GM23338 (cell line): Measurements from ENCODE around the gene ELF5.

Experiments used
- CREB1 ChIP-seq: fragments of 250-450 bp; sonication (Bioruptor Pico); IDR thresholded peaks from 2 replicates; pipeline ENCODE4 v1.5.0; 2020; ENCODE audit warnings: low read depth, mild to moderate bottlenecking, moderate library complexity
- ETS1 ChIP-seq: IDR thresholded peaks from 2 replicates; pipeline ENCODE4 v1.6.1; 2016; ENCODE audit warnings: antibody characterized with exemption
- EZH2 ChIP-seq: fragments of 200-600 bp; sonication (generic); IDR thresholded peaks from one replicate; pipeline ENCODE4 v1.8.0; 2017; ENCODE audit warnings: antibody characterized with exemption, mild to moderate bottlenecking, low read depth; ENCODE audit not compliant: unreplicated experiment
- EZH2phosphoT487 ChIP-seq: fragments of 200-600 bp; sonication (generic); IDR thresholded peaks from one replicate; pipeline ENCODE4 v1.8.1; 2018; ENCODE audit warnings: antibody characterized with exemption; ENCODE audit not compliant: unreplicated experiment
- JUNB ChIP-seq: IDR thresholded peaks from one replicate; pipeline ENCODE4 v1.6.1; 2016; ENCODE audit warnings: antibody characterized with exemption; ENCODE audit not compliant: unreplicated experiment
- POLR2AphosphoS5 ChIP-seq: IDR thresholded peaks from 2 replicates; pipeline ENCODE4 v1.6.1; 2016; ENCODE audit warnings: antibody characterized with exemption, low read depth
- STAT1 ChIP-seq: IDR thresholded peaks from one replicate; pipeline ENCODE4 v1.6.1; 2016; ENCODE audit warnings: antibody characterized with exemption; ENCODE audit not compliant: unreplicated experiment
- ZNF114 ChIP-seq: fragments of 250-450 bp; sonication (Bioruptor Pico); IDR thresholded peaks from 2 replicates; pipeline ENCODE4 v1.5.0; 2020; ENCODE audit warnings: mild to moderate bottlenecking, moderate library complexity
- ZNF331 ChIP-seq: fragments of 250-450 bp; sonication (Bioruptor Pico); IDR thresholded peaks from 2 replicates; pipeline ENCODE4 v1.5.0; 2020; ENCODE audit warnings: low read depth, mild to moderate bottlenecking, moderate library complexity
- TF ChIP-seq, protein P1 (sequence below), 2 experiments: fragments of 200-600 bp in 1 of 2; sonication (generic) in 1 of 2; conservative IDR thresholded peaks; 2 replicates each; pipeline versions ENCODE4 v1.5.1 to v1.6.1; 2016 to 2017; ENCODE audit warnings: antibody characterized with exemption in 2 of 2, low read depth in 2 of 2, mild to moderate bottlenecking in 2 of 2, moderate library complexity in 1 of 2
- TF ChIP-seq, protein P2 (sequence below): IDR thresholded peaks from one replicate; pipeline ENCODE4 v1.6.1; 2018; ENCODE audit warnings: antibody characterized with exemption; ENCODE audit not compliant: unreplicated experiment

GRCh38 chr11:34562976-34563375, 49.4 kb upstream of the ELF5 start:
- TF ChIP-seq, protein P1, sequence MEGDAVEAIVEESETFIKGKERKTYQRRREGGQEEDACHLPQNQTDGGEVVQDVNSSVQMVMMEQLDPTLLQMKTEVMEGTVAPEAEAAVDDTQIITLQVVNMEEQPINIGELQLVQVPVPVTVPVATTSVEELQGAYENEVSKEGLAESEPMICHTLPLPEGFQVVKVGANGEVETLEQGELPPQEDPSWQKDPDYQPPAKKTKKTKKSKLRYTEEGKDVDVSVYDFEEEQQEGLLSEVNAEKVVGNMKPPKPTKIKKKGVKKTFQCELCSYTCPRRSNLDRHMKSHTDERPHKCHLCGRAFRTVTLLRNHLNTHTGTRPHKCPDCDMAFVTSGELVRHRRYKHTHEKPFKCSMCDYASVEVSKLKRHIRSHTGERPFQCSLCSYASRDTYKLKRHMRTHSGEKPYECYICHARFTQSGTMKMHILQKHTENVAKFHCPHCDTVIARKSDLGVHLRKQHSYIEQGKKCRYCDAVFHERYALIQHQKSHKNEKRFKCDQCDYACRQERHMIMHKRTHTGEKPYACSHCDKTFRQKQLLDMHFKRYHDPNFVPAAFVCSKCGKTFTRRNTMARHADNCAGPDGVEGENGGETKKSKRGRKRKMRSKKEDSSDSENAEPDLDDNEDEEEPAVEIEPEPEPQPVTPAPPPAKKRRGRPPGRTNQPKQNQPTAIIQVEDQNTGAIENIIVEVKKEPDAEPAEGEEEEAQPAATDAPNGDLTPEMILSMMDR (conservative IDR thresholded peaks at IDR 0.05; ENCODE audit: low read depth in 2 of 2) = no peak
- no peak for TF ChIP-seq CREB1
- no peak for TF ChIP-seq POLR2AphosphoS5
- no peak for TF ChIP-seq EZH2
- no peak for TF ChIP-seq ZNF331 (CRISPR knock-in tag)
- no peak for TF ChIP-seq EZH2phosphoT487
- TF ChIP-seq, protein P2, sequence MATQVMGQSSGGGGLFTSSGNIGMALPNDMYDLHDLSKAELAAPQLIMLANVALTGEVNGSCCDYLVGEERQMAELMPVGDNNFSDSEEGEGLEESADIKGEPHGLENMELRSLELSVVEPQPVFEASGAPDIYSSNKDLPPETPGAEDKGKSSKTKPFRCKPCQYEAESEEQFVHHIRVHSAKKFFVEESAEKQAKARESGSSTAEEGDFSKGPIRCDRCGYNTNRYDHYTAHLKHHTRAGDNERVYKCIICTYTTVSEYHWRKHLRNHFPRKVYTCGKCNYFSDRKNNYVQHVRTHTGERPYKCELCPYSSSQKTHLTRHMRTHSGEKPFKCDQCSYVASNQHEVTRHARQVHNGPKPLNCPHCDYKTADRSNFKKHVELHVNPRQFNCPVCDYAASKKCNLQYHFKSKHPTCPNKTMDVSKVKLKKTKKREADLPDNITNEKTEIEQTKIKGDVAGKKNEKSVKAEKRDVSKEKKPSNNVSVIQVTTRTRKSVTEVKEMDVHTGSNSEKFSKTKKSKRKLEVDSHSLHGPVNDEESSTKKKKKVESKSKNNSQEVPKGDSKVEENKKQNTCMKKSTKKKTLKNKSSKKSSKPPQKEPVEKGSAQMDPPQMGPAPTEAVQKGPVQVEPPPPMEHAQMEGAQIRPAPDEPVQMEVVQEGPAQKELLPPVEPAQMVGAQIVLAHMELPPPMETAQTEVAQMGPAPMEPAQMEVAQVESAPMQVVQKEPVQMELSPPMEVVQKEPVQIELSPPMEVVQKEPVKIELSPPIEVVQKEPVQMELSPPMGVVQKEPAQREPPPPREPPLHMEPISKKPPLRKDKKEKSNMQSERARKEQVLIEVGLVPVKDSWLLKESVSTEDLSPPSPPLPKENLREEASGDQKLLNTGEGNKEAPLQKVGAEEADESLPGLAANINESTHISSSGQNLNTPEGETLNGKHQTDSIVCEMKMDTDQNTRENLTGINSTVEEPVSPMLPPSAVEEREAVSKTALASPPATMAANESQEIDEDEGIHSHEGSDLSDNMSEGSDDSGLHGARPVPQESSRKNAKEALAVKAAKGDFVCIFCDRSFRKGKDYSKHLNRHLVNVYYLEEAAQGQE = no peak
- no peak for TF ChIP-seq JUNB
- no peak for TF ChIP-seq ETS1
- TF ChIP-seq ZNF114 (CRISPR knock-in tag) = no peak
- no peak for TF ChIP-seq STAT1
